H1 (cell line): ENCODE results near the gene MITF. TPM values are rescaled to one million over a fixed set of nuclear protein-coding genes. Genes with fewer than 3 reads are reported as not detected.
"Not testable (repeated sequence)": the region's sequence is repeated elsewhere in the genome, so short reads cannot be mapped to it uniquely, and the experiment has no call there.

ENCODE experiments used
- CTCF ChIA-PET: fragments of 300-600 bp; sonication (Branson Sonifier 250); formaldehyde crosslinking; loops from one replicate; lab custom pipeline; 2021; ENCODE audit not compliant: partially characterized antibody; lab: Charles Lee
- POLR2A ChIA-PET: fragments of 300-600 bp; sonication (Branson Sonifier 250); formaldehyde crosslinking; loops from one replicate; lab custom pipeline; 2021; ENCODE audit warnings: inconsistent platforms; ENCODE audit not compliant: partially characterized antibody; lab: Charles Lee
- DNase-seq, 2 experiments: peaks; one replicate each; pipeline versions ENCODE4 v3.0.0 to v3.0.0-alpha.2; 2010 to 2022; ENCODE audit warnings: low spot score in 2 of 2, low read depth in 1 of 2, mixed read lengths in 1 of 2
- FAIRE-seq: peaks from 2 replicates; lab custom pipeline; 2011; peaks lifted over from hg19 to GRCh38; lab: Jason Lieb, UNC
- H2AFZ ChIP-seq: 2 replicates; pipeline ENCODE4 v1.8.1; 2012; ENCODE audit warnings: low read length, inconsistent platforms
- H2AK5ac ChIP-seq: 2 replicates; pipeline ENCODE4 v1.6.1; 2013; ENCODE audit warnings: low read depth, low read length
- H2BK120ac ChIP-seq: replicated peaks from 2 replicates; pipeline ENCODE3; 2013; ENCODE audit warnings: low read depth, low read length, inconsistent platforms
- H2BK12ac ChIP-seq: 2 replicates; pipeline ENCODE4 v1.6.1; 2013; ENCODE audit warnings: low read depth, low read length
- H2BK15ac ChIP-seq: 2 replicates; pipeline ENCODE4 v1.6.1; 2013; ENCODE audit warnings: low read length
- H2BK20ac ChIP-seq: 2 replicates; pipeline ENCODE4 v1.6.1; 2013; ENCODE audit warnings: low read length
- H2BK5ac ChIP-seq: 2 replicates; pipeline ENCODE4 v1.6.1; 2013; ENCODE audit warnings: low read depth, low read length
- H3K14ac ChIP-seq: 2 replicates; pipeline ENCODE4 v1.6.1; 2013; ENCODE audit warnings: inconsistent platforms; ENCODE audit not compliant: insufficient read length
- H3K18ac ChIP-seq: 2 replicates; pipeline ENCODE4 v1.6.1; 2013; ENCODE audit warnings: low read length; ENCODE audit errors: extremely low read depth
- H3K23ac ChIP-seq: 2 replicates; pipeline ENCODE4 v1.6.1; 2013; ENCODE audit warnings: inconsistent platforms; ENCODE audit not compliant: insufficient read length
- H3K23me2 ChIP-seq: 2 replicates; pipeline ENCODE4 v1.6.1; 2013; ENCODE audit warnings: low read depth, low read length
- H3K27ac ChIP-seq: 2 replicates; pipeline ENCODE4 v1.6.1; 2011; ENCODE audit warnings: low read depth, low read length, inconsistent platforms
- H3K27me3 ChIP-seq, 4 experiments: replicated peaks in 1 of 4; 1 replicate in 1 of 4; 2 replicates in 3 of 4; pipeline versions ENCODE4 v1.6.1 to v1.8.1; 2011 to 2013; ENCODE audit warnings: low read length in 3 of 4, mild to moderate bottlenecking in 3 of 4, inconsistent platforms in 2 of 4, mixed read lengths in 2 of 4, moderate library complexity in 1 of 4; ENCODE audit not compliant: control insufficient read depth in 3 of 4, insufficient read depth in 3 of 4; ENCODE audit errors: extremely low read depth in 1 of 4
- H3K36me3 ChIP-seq, 4 experiments: 2 replicates each; pipeline versions ENCODE4 v1.6.1 to v1.8.1; 2011 to 2013; ENCODE audit warnings: mild to moderate bottlenecking in 4 of 4, low read length in 3 of 4, moderate library complexity in 2 of 4, control low read depth in 1 of 4, inconsistent platforms in 1 of 4; ENCODE audit not compliant: insufficient read depth in 4 of 4, control insufficient read depth in 2 of 4
- H3K4ac ChIP-seq: replicated peaks from 2 replicates; pipeline ENCODE3; 2013; ENCODE audit warnings: low read length, low read depth, mixed read lengths, inconsistent platforms; ENCODE audit not compliant: insufficient read length
- H3K4me1 ChIP-seq, 4 experiments: replicated peaks in 1 of 4; 1 replicate in 1 of 4; 2 replicates in 3 of 4; pipeline versions ENCODE4 v1.6.1 to v1.8.1; 2011 to 2013; ENCODE audit warnings: low read length in 3 of 4, inconsistent platforms in 2 of 4, mixed read lengths in 1 of 4; ENCODE audit not compliant: insufficient read depth in 4 of 4, control insufficient read depth in 3 of 4
- H3K4me2 ChIP-seq, 2 experiments: 2 replicates each; pipeline versions ENCODE4 v1.6.1 to v1.8.1; 2011 to 2013; ENCODE audit warnings: low read depth in 2 of 2, low read length in 2 of 2, control low read depth in 1 of 2, inconsistent platforms in 1 of 2, mild to moderate bottlenecking in 1 of 2; ENCODE audit not compliant: insufficient read depth in 1 of 2
- H3K4me3 ChIP-seq, 4 experiments: fragments of 200-600, 300-600 bp in 1 of 4; sonication (generic), shearing (Covaris generic), sonication (Bioruptor Twin) in 1 of 4; 2 replicates each; pipeline versions ENCODE4 v1.5.1 to v1.8.1; 2011 to 2016; ENCODE audit warnings: low read length in 4 of 4, low read depth in 3 of 4, control low read depth in 2 of 4, inconsistent platforms in 2 of 4, mild to moderate bottlenecking in 2 of 4, mixed read lengths in 1 of 4, moderate library complexity in 1 of 4; ENCODE audit not compliant: insufficient read depth in 2 of 4; ENCODE audit errors: extremely low read depth in 1 of 4
- H3K56ac ChIP-seq: replicated peaks from 2 replicates; pipeline ENCODE3; 2013; ENCODE audit warnings: low read depth, mild to moderate bottlenecking, mixed read lengths, low read length, inconsistent platforms; ENCODE audit not compliant: insufficient read length
- H3K79me1 ChIP-seq: 2 replicates; pipeline ENCODE4 v1.6.1; 2013; ENCODE audit warnings: low read depth, low read length, control low read depth
- H3K79me2 ChIP-seq, 2 experiments: 2 replicates each; pipeline versions ENCODE4 v1.6.1 to v1.8.1; 2012 to 2013; ENCODE audit warnings: low read length in 2 of 2, mild to moderate bottlenecking in 2 of 2, inconsistent platforms in 1 of 2; ENCODE audit not compliant: insufficient read depth in 2 of 2, control insufficient read depth in 1 of 2
- H3K9ac ChIP-seq, 4 experiments: replicated peaks in 1 of 4; 1 replicate in 1 of 4; 2 replicates in 3 of 4; pipeline versions ENCODE4 v1.6.1 to v1.8.1; 2011 to 2013; ENCODE audit warnings: low read depth in 3 of 4, low read length in 3 of 4, control low read depth in 2 of 4, mild to moderate bottlenecking in 2 of 4, moderate library complexity in 2 of 4, inconsistent platforms in 1 of 4; ENCODE audit errors: extremely low read depth in 1 of 4
- H3K9me3 ChIP-seq, 2 experiments: 2 replicates each; pipeline versions ENCODE4 v1.6.1 to v1.8.1; 2012 to 2013; ENCODE audit warnings: mild to moderate bottlenecking in 2 of 2, moderate library complexity in 2 of 2, control low read depth in 1 of 2, inconsistent platforms in 1 of 2, low read depth in 1 of 2, low read length in 1 of 2, mixed read lengths in 1 of 2; ENCODE audit not compliant: insufficient read depth in 2 of 2
- H4K20me1 ChIP-seq, 2 experiments: replicated peaks in 1 of 2; 2 replicates each; pipeline versions ENCODE3 to v1.8.1; 2011 to 2013; ENCODE audit warnings: inconsistent platforms in 2 of 2, low read length in 2 of 2, mild to moderate bottlenecking in 1 of 2; ENCODE audit not compliant: insufficient read depth in 2 of 2, control insufficient read depth in 1 of 2
- H4K5ac ChIP-seq: 2 replicates; pipeline ENCODE4 v1.6.1; 2013; ENCODE audit warnings: low read length, low read depth, mixed read lengths, inconsistent platforms; ENCODE audit not compliant: insufficient read length
- H4K8ac ChIP-seq: 2 replicates; pipeline ENCODE4 v1.8.0; 2013; ENCODE audit warnings: mild to moderate bottlenecking, moderate library complexity, low read length, inconsistent platforms; ENCODE audit not compliant: insufficient read depth; ENCODE audit errors: extremely low read depth
- H4K91ac ChIP-seq: replicated peaks from 2 replicates; pipeline ENCODE3; 2013; ENCODE audit warnings: low read length, mixed read lengths, inconsistent platforms; ENCODE audit not compliant: insufficient read length
- WGBS, 2 experiments: shearing (Covaris generic) in 1 of 2; methylation state at CpG; one replicate each; pipeline versions ENCODE4 v1.1.6 to v1.1.7; 2013 to 2015; ENCODE audit warnings: low lambda C conversion rate in 2 of 2, mixed read lengths in 2 of 2, inconsistent platforms in 1 of 2, low coverage in 1 of 2, missing lambda C conversion rate in 1 of 2; ENCODE audit not compliant: insufficient replicate concordance in 2 of 2, insufficient coverage in 1 of 2, insufficient read length in 1 of 2; ENCODE audit errors: extremely low coverage in 1 of 2, missing lambda C conversion rate in 1 of 2; 5-methylcytosine and 5-hydroxymethylcytosine counted together
- polyA plus RNA-seq, 7 experiments: library from polyadenylated mRNA; depleted of rRNA in 3 of 7; stranded (reverse) in 5 of 7; unstranded in 2 of 7; fragments of >200 nt in 5 of 7; fragments of 200-250 nt in 2 of 7; gene quantifications; 1 replicate in 5 of 7; 2 replicates in 1 of 7; 4 replicates in 1 of 7; pipeline versions ENCODE4 v1.2.1 to v1.2.3, GENCODE V29; 2011 to 2013; ENCODE audit warnings: missing spikeins in 2 of 7, mixed read lengths in 2 of 7
- total RNA-seq: library from RNA; stranded (reverse); fragmentation: NEBNext Ultra II Directional; extraction: Animal tissue kit (Norgen Biotek cat#: 25700); gene quantifications from 2 replicates; pipeline ENCODE4 v1.2.1, GENCODE V29; 2021

Gene MITF
- total and polyA plus RNA-seq, 2 of the 8 experiments (the other 6 are each of a cell fraction or from before 2014, with no cell fraction given), result 0.53 to 1.4 TPM

DNA sequence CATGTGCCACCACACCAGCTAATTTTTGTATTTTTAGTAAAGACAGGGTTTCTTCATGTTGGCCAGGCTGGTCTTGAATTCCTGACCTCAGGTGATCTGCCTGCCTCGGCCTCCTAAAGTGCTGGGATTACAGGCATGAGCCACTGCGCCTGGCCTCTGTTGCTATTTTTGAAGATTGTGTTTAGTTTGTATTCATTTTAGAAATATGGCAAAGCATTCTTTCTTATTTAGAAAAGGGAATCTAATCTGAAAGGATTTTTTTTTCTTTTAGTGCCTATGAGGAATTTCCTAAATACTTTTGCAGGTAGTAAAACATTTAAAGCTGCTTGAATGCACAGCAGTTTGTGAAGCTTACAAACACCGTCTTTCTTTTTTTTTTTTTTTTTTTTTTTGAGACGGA is 56.9 kb downstream of the MITF start:
- H4K5ac ChIP-seq, H3K27me3 ChIP-seq, H3K4me2 ChIP-seq, H3K14ac ChIP-seq, H2BK120ac ChIP-seq, H3K27ac ChIP-seq, H3K18ac ChIP-seq, H2BK15ac ChIP-seq, H3K79me2 ChIP-seq, H3K4me3 ChIP-seq, H3K4me1 ChIP-seq, H2AFZ ChIP-seq, H3K36me3 ChIP-seq, H3K9me3 ChIP-seq, H4K20me1 ChIP-seq, H3K79me1 ChIP-seq, H2BK12ac ChIP-seq, H2BK20ac ChIP-seq, FAIRE-seq, H3K4ac ChIP-seq, H2BK5ac ChIP-seq, H4K8ac ChIP-seq, H3K23me2 ChIP-seq, H2AK5ac ChIP-seq, H4K91ac ChIP-seq, H3K23ac ChIP-seq, POLR2A ChIA-PET, H3K56ac ChIP-seq, H3K9ac ChIP-seq, DNase-seq: not testable (repeated sequence)
- 85% methylated on average over 3 of the region's 4 CpGs; no CpG with 5 or more reads in 1 of the 2 experiments for WGBS, 2 experiments
- CTCF ChIA-PET, result interaction anchor here (1.0 kb wide), 1 partner anchor 9 kb away, joined by 5 read pairs; no protein-coding TSS in a partner anchor
